Uterus (tissue), 4 donors: ENCODE data around the gene KRT222. TPM values are rescaled to one million over a fixed set of nuclear protein-coding genes. Genes with fewer than 3 reads are reported as not detected.

ENCODE experiments used
- DNase-seq, 2 donors: peaks; one replicate each; pipeline ENCODE4 v3.0.0-alpha.2; 2019 to 2020
- H3K27ac ChIP-seq, 2 donors: fragments of 200-600 bp; sonication (generic); 1 replicate in 1 of 2; 2 replicates in 1 of 2; pipeline ENCODE4 v1.5.1; 2016 to 2018
- H3K27me3 ChIP-seq, 2 donors: fragments of 200-600 bp; sonication (generic); one replicate each; pipeline ENCODE4 v1.5.1; 2018 to 2019; ENCODE audit warnings: control low read depth in 1 of 2
- H3K36me3 ChIP-seq, 2 donors: fragments of 200-600 bp; sonication (generic); one replicate each; pipeline ENCODE4 v1.5.1; 2019; ENCODE audit warnings: control low read depth in 1 of 2
- H3K4me1 ChIP-seq, 2 donors: fragments of 200-600 bp; sonication (generic); one replicate each; pipeline ENCODE4 v1.5.1; 2018 to 2019; ENCODE audit warnings: control low read depth in 1 of 2
- H3K4me3 ChIP-seq, 2 donors: fragments of 200-600 bp; sonication (generic); 1 replicate in 1 of 2; 2 replicates in 1 of 2; pipeline ENCODE4 v1.5.1; 2018 to 2019; ENCODE audit warnings: mild to moderate bottlenecking in 1 of 2
- H3K9me3 ChIP-seq, 2 donors: fragments of 200-600 bp; sonication (generic); one replicate each; pipeline ENCODE4 v1.5.1; 2019; ENCODE audit warnings: control low read depth in 1 of 2
- CTCF ChIP-seq, 4 experiments: fragments of 200-600 bp in 2 of 4; fragments of 450-650 bp in 2 of 4; sonication (generic) in 2 of 4; IDR thresholded peaks; one replicate each; pipeline ENCODE4 v1.5.1; 2016 to 2019; ENCODE audit warnings: antibody characterized with exemption in 4 of 4, mild to moderate bottlenecking in 2 of 4, moderate library complexity in 1 of 4
- POLR2A ChIP-seq, 2 donors: fragments of 450-650 bp; IDR thresholded peaks; one replicate each; pipeline ENCODE4 v1.6.1; 2016; ENCODE audit warnings: antibody characterized with exemption in 2 of 2, mild to moderate bottlenecking in 1 of 2, moderate library complexity in 1 of 2
- intact Hi-C: fragments of 100-400 bp; cut with DNase I; formaldehyde crosslinking; loops from one replicate; pipeline ENCODE4 v1.15.1; 2023; ENCODE audit warnings: low total_unique reads
- total RNA-seq, 4 donors: library from RNA; depleted of rRNA in 3 of 4; stranded (reverse); fragments of >200 nt in 3 of 4; gene quantifications; one replicate each; pipeline versions ENCODE4 v1.1.0 to v1.2.4, GENCODE V29; 2014 to 2023
- donor health status: DM: yes; HTN: yes; CAD: no.

The KRT222 gene
- total RNA-seq, 4 donors from 2014 or later: 1.6 to 4.2 (median 2.6) TPM; not detected in 1

- H3K27me3 ChIP-seq: no peaks in the 10 kb centered on the region
- H3K36me3 ChIP-seq: no peaks in the 10 kb centered on the region
- H3K9me3 ChIP-seq: no peaks in the 10 kb centered on the region
- no peak overlapping the region for H3K4me3 ChIP-seq
- no peaks in the 10 kb centered on the region for H3K4me1 ChIP-seq
- TF ChIP-seq CTCF (IDR thresholded peaks at IDR 0.05) (no peak), POLR2A (IDR thresholded peaks at IDR 0.05) (no peak)
- H3K27ac ChIP-seq: no peak overlapping the region
- no peak for DNase-seq
- intact Hi-C loops: no loop called here
Observed at GRCh38 chr17:40695874-40696472, 31.0 kb upstream of the KRT222 start.

- Histone ChIP-seq H3K9me3 (no peaks in the 10 kb centered on the region), H3K36me3 (no peaks in the 10 kb centered on the region), H3K27me3 (no peaks in the 10 kb centered on the region), H3K27ac (no peak overlapping the region), H3K4me1 (no peaks in the 10 kb centered on the region), H3K4me3 (no peak overlapping the region)
- intact Hi-C loops: no loop called here
- DNase-seq: no peak
- no peak for TF ChIP-seq POLR2A (IDR thresholded peaks at IDR 0.05)
- no peak for TF ChIP-seq CTCF (IDR thresholded peaks at IDR 0.05)
Observed at GRCh38 chr17:40694584-40694983, 29.6 kb upstream of the KRT222 start.

GRCh38 chr17:40687106-40687505 is 22.1 kb upstream of the KRT222 start:
- H3K36me3 ChIP-seq: no peaks in the 10 kb centered on the region
- TF ChIP-seq POLR2A (IDR thresholded peaks at IDR 0.05): no peak
- no peak for TF ChIP-seq CTCF (IDR thresholded peaks at IDR 0.05)
- no peak overlapping the region for H3K4me3 ChIP-seq
- no peak overlapping the region for H3K27ac ChIP-seq
- no peak for DNase-seq
- intact Hi-C loops: no loop called here
- H3K9me3 ChIP-seq: no peaks in the 10 kb centered on the region
- no peaks in the 10 kb centered on the region for H3K4me1 ChIP-seq
- no peaks in the 10 kb centered on the region for H3K27me3 ChIP-seq

GRCh38 chr17:40686192-40686591 is 21.2 kb upstream of the KRT222 start:
- no peaks in the 10 kb centered on the region for H3K4me1 ChIP-seq
- intact Hi-C loops: no loop called here
- H3K36me3 ChIP-seq: no peaks in the 10 kb centered on the region
- H3K4me3 ChIP-seq: no peak overlapping the region
- no peak overlapping the region for H3K27ac ChIP-seq
- H3K27me3 ChIP-seq: no peaks in the 10 kb centered on the region
- no peaks in the 10 kb centered on the region for H3K9me3 ChIP-seq
- no peak for DNase-seq
- TF ChIP-seq CTCF (IDR thresholded peaks at IDR 0.05): no peak
- TF ChIP-seq POLR2A (IDR thresholded peaks at IDR 0.05): no peak

- Histone ChIP-seq H3K27me3 (no peaks in the 10 kb centered on the region), H3K9me3 (no peaks in the 10 kb centered on the region), H3K36me3 (no peaks in the 10 kb centered on the region), H3K27ac (no peak overlapping the region), H3K4me3 (no peak overlapping the region), H3K4me1 (no peaks in the 10 kb centered on the region)
- no peak for TF ChIP-seq CTCF (IDR thresholded peaks at IDR 0.05)
- no peak for TF ChIP-seq POLR2A (IDR thresholded peaks at IDR 0.05)
- intact Hi-C loops: no loop called here
- DNase-seq: no peak
Observed at GRCh38 chr17:40680998-40681397, 16.0 kb upstream of the KRT222 start.
